Gastrocnemius medialis (tissue), 4 donors: ENCODE results near the gene CLMN.

Experiments used
- POLR2A ChIP-seq, 2 donors: fragments of 450-650 bp; IDR thresholded peaks; one replicate each; pipeline ENCODE4 v1.6.1; 2017; ENCODE audit warnings: antibody characterized with exemption in 2 of 2, mild to moderate bottlenecking in 2 of 2, moderate library complexity in 2 of 2
- TF ChIP-seq, protein P1 (sequence below), 5 experiments: fragments of 450-650 bp in 3 of 5; fragments of 200-600 bp in 2 of 5; sonication (generic) in 2 of 5; IDR thresholded peaks in 4 of 5; conservative IDR thresholded peaks in 1 of 5; 1 replicate in 4 of 5; 2 replicates in 1 of 5; pipeline ENCODE4 v1.5.1; 2016 to 2019; ENCODE audit warnings: antibody characterized with exemption in 5 of 5, mild to moderate bottlenecking in 3 of 5, moderate library complexity in 3 of 5

DNA sequence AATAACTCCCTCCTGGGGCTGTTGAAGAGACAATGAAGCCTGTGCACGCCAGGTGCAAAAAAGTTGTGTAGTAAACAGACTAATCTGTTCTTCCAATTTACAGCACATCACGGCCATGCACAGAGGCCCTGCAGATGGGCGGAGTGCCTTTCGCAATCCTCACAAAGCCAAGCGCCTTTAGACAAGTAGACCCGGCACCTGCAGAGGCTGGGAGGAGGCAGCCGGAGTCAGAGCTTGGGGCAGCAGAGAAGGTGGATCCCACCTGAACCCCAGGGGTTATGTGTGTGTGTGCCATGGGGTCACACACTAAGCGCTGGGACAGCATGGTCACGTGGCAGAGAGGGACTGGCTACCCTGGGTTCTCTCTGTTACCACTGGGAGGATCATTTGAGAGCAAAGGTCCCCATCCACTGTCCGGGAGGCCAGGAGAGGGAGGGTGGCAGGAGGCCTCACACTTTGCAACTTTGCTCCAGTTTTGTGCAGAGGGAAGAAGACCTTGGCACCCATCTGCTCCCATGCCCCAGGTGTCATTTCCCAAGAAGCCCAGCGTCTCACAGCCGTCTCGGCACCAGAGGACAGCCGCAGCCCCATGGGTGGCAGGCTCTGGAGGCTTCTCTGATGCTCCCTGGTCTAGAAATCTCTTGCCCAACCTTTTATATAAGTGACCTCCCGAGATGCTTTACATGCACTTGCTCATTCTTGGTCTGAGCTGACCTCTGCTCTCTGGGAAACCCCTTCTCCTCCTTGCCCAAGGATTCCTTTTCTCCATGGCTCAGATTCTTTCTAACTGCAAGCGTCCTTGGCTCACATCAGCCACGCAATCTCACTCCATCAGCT, 82.4 kb downstream of the CLMN start:
- TF ChIP-seq, protein P1, sequence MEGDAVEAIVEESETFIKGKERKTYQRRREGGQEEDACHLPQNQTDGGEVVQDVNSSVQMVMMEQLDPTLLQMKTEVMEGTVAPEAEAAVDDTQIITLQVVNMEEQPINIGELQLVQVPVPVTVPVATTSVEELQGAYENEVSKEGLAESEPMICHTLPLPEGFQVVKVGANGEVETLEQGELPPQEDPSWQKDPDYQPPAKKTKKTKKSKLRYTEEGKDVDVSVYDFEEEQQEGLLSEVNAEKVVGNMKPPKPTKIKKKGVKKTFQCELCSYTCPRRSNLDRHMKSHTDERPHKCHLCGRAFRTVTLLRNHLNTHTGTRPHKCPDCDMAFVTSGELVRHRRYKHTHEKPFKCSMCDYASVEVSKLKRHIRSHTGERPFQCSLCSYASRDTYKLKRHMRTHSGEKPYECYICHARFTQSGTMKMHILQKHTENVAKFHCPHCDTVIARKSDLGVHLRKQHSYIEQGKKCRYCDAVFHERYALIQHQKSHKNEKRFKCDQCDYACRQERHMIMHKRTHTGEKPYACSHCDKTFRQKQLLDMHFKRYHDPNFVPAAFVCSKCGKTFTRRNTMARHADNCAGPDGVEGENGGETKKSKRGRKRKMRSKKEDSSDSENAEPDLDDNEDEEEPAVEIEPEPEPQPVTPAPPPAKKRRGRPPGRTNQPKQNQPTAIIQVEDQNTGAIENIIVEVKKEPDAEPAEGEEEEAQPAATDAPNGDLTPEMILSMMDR (IDR thresholded peaks at IDR 0.05 in 4 of 5, conservative IDR thresholded peaks at IDR 0.05 in 1 of 5) = no peak
- TF ChIP-seq POLR2A (IDR thresholded peaks at IDR 0.05) = no peak
